Body of pancreas (tissue), 4 donors: Measurements from ENCODE around the gene SNAI3.

ENCODE experiments used
- CTCF ChIP-seq, 7 experiments: fragments of 450-650 bp in 4 of 7; fragments of 200-600 bp in 3 of 7; sonication (generic) in 3 of 7; IDR thresholded peaks; one replicate each; pipeline ENCODE4 v1.5.1; 2016 to 2019; ENCODE audit warnings: antibody characterized with exemption in 7 of 7
- POLR2A ChIP-seq, 3 donors: fragments of 450-650 bp; IDR thresholded peaks; one replicate each; pipeline ENCODE4 v1.6.1; 2016; ENCODE audit warnings: antibody characterized with exemption in 3 of 3, mild to moderate bottlenecking in 2 of 3

- TF ChIP-seq CTCF (IDR thresholded peaks at IDR 0.05) (no peak), POLR2A (IDR thresholded peaks at IDR 0.05) (no peak)
Observed at GRCh38 chr16:88687254-88687576, 908 bp upstream of the SNAI3 start.
